ENCODE results near the gene DMBT1. TPM values are rescaled to one million over a fixed set of nuclear protein-coding genes. Genes with fewer than 3 reads are reported as not detected.
"Not testable (repeated sequence)": the region's sequence is repeated elsewhere in the genome, so short reads cannot be mapped to it uniquely, and the experiment has no call there.

DMBT1 gene
- total RNA-seq, 1 donor from 2014 or later, result not detected

- Histone ChIP-seq H3K79me2 (ENCODE audit: low read depth) (no peaks in the 10 kb centered on the region), H3K27me3 (no peaks in the 10 kb centered on the region), H3K36me3 (no peaks in the 10 kb centered on the region), H3K4me2 (no peak overlapping the region), H3K9me3 (ENCODE audit: low read depth) (no peaks in the 10 kb centered on the region), H3K27ac (no peak overlapping the region), H3K4me1 (no peaks in the 10 kb centered on the region), H3K4me3 (no peak overlapping the region), H3F3A (ENCODE audit: low read depth) (no peaks in the 10 kb centered on the region), H4K20me1 (ENCODE audit: low read depth) (no peaks in the 10 kb centered on the region), H2AFZ (replicated peaks) (no peak overlapping the region), H3K9ac (no peak overlapping the region)
- Mint-ChIP-seq H3K9me3 (no peaks in the 10 kb centered on the region), H3K4me1 (no peaks in the 10 kb centered on the region), H3K4me3 (no peak overlapping the region), H3K27ac (no peak overlapping the region), H3K27me3 (ENCODE audit: insufficient read depth, low read depth) (peaks cover 5% of the 10 kb centered on the region), H3K36me3 (no peaks in the 10 kb centered on the region)
- TF ChIP-seq CTCF (IDR thresholded peaks at IDR 0.05) (no peak), EZH2phosphoT487 (IDR thresholded peaks at IDR 0.05) (no peak), EZH2 (IDR thresholded peaks at IDR 0.05) (no peak)
- DNase-seq (ENCODE audit: low spot score), result no peak
Observed at GRCh38 chr10:122617476-122618270, 57.1 kb downstream of the DMBT1 start.

GRCh38 chr10:122618461-122619165, 58.1 kb downstream of the DMBT1 start:
- H3K4me3 ChIP-seq, result no peak overlapping the region
- TF ChIP-seq EZH2 (IDR thresholded peaks at IDR 0.05) (no peak), CTCF (IDR thresholded peaks at IDR 0.05) (no peak), EZH2phosphoT487 (IDR thresholded peaks at IDR 0.05) (no peak)
- H4K20me1 ChIP-seq (ENCODE audit: low read depth), result no peaks in the 10 kb centered on the region
- DNase-seq (ENCODE audit: low spot score), result no peak
- H3K4me3 Mint-ChIP-seq, result no peak overlapping the region
- H3K36me3 Mint-ChIP-seq, result no peaks in the 10 kb centered on the region
- peaks cover 5% of the 10 kb centered on the region for H3K27me3 Mint-ChIP-seq (ENCODE audit: insufficient read depth, low read depth)
- no peaks in the 10 kb centered on the region for H3K4me1 ChIP-seq
- no peak overlapping the region for H3K27ac ChIP-seq
- H3K4me2 ChIP-seq, result no peak overlapping the region
- no peaks in the 10 kb centered on the region for H3K27me3 ChIP-seq
- H3F3A ChIP-seq (ENCODE audit: low read depth), result no peaks in the 10 kb centered on the region
- H3K9me3 ChIP-seq (ENCODE audit: low read depth), result no peaks in the 10 kb centered on the region
- H3K36me3 ChIP-seq, result no peaks in the 10 kb centered on the region
- H3K9ac ChIP-seq, result no peak overlapping the region
- no peak overlapping the region for H3K27ac Mint-ChIP-seq
- H3K79me2 ChIP-seq (ENCODE audit: low read depth), result no peaks in the 10 kb centered on the region
- no peaks in the 10 kb centered on the region for H3K9me3 Mint-ChIP-seq
- no peaks in the 10 kb centered on the region for H3K4me1 Mint-ChIP-seq
- no peak overlapping the region for H2AFZ ChIP-seq (replicated peaks)

- H3K27me3 Mint-ChIP-seq (ENCODE audit: insufficient read depth, low read depth); DNase-seq (ENCODE audit: low spot score); H3K36me3 ChIP-seq; H2AFZ ChIP-seq (replicated peaks); H3K4me1 Mint-ChIP-seq; H3K79me2 ChIP-seq (ENCODE audit: low read depth); H3K9me3 ChIP-seq (ENCODE audit: low read depth); H4K20me1 ChIP-seq (ENCODE audit: low read depth); H3K4me3 ChIP-seq; H3K36me3 Mint-ChIP-seq; H3K4me3 Mint-ChIP-seq; H3K27me3 ChIP-seq; H3K27ac Mint-ChIP-seq; H3K27ac ChIP-seq; H3K4me1 ChIP-seq; H3K9ac ChIP-seq; H3K4me2 ChIP-seq; H3F3A ChIP-seq (ENCODE audit: low read depth); H3K9me3 Mint-ChIP-seq: not testable (repeated sequence)
Observed at GRCh38 chr10:122620961-122621360, 60.4 kb downstream of the DMBT1 start.

GRCh38 chr10:122624546-122624945, 64.0 kb downstream of the DMBT1 start:
- Mint-ChIP-seq H3K4me3 (no peak overlapping the region), H3K36me3 (no peaks in the 10 kb centered on the region), H3K9me3 (no peaks in the 10 kb centered on the region), H3K27ac (no peak overlapping the region), H3K27me3 (ENCODE audit: insufficient read depth, low read depth) (peaks cover 9% of the 10 kb centered on the region), H3K4me1 (no peaks in the 10 kb centered on the region)
- no peak overlapping the region for H3K4me3 ChIP-seq
- TF ChIP-seq EZH2 (IDR thresholded peaks at IDR 0.05) (no peak), CTCF (IDR thresholded peaks at IDR 0.05) (no peak), EZH2phosphoT487 (IDR thresholded peaks at IDR 0.05) (no peak)
- no peak overlapping the region for H2AFZ ChIP-seq (replicated peaks)
- no peaks in the 10 kb centered on the region for H4K20me1 ChIP-seq (ENCODE audit: low read depth)
- H3K4me1 ChIP-seq, result no peaks in the 10 kb centered on the region
- H3K27ac ChIP-seq, result no peak overlapping the region
- no peaks in the 10 kb centered on the region for H3K79me2 ChIP-seq (ENCODE audit: low read depth)
- no peak overlapping the region for H3K4me2 ChIP-seq
- no peak overlapping the region for H3K9ac ChIP-seq
- no peak for DNase-seq (ENCODE audit: low spot score)
- no peaks in the 10 kb centered on the region for H3K36me3 ChIP-seq
- no peaks in the 10 kb centered on the region for H3K27me3 ChIP-seq
- H3F3A ChIP-seq (ENCODE audit: low read depth), result no peaks in the 10 kb centered on the region
- H3K9me3 ChIP-seq (ENCODE audit: low read depth), result no peaks in the 10 kb centered on the region
